ENCODE data around the gene IL13RA1.

DNA sequence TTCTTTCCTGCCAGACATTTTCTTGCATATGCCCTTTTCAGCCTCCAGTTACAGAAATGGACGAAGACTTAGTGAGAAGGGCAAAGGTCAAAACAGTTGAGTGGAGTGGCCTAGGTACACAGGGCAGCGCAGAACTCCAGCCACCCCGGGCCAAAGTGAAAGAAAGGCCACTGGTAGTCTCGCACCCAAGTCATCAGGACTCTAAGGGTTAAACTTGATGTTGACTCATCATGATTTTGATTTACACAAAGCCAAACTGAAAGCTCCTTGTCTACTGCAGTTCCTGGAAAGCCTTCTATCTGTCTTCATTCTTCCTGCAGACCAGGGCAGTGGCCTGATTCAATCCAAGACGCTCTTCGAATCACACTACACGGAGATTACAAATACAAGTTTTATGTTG, 2.6 kb upstream of the IL13RA1 start:
- TF ChIP-seq, protein P1, sequence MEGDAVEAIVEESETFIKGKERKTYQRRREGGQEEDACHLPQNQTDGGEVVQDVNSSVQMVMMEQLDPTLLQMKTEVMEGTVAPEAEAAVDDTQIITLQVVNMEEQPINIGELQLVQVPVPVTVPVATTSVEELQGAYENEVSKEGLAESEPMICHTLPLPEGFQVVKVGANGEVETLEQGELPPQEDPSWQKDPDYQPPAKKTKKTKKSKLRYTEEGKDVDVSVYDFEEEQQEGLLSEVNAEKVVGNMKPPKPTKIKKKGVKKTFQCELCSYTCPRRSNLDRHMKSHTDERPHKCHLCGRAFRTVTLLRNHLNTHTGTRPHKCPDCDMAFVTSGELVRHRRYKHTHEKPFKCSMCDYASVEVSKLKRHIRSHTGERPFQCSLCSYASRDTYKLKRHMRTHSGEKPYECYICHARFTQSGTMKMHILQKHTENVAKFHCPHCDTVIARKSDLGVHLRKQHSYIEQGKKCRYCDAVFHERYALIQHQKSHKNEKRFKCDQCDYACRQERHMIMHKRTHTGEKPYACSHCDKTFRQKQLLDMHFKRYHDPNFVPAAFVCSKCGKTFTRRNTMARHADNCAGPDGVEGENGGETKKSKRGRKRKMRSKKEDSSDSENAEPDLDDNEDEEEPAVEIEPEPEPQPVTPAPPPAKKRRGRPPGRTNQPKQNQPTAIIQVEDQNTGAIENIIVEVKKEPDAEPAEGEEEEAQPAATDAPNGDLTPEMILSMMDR (conservative IDR thresholded peaks at IDR 0.05 in 1 of 2, IDR thresholded peaks at IDR 0.05 in 1 of 2; ENCODE audit: extremely low read depth in 1 of 2, insufficient read depth in 1 of 2, low read depth in 1 of 2, low read length in 2 of 2) = no peak
- TF ChIP-seq EZH2 (IDR thresholded peaks at IDR 0.05; ENCODE audit: borderline replicate concordance, low read length) = no peak

Data from mammary epithelial cell (primary cell).